Measurements from ENCODE around the gene SCAMP2. TPM values are rescaled to one million over a fixed set of nuclear protein-coding genes. Genes with fewer than 3 reads are reported as not detected.

Gene SCAMP2
- total RNA-seq, 1 experiment from 2014 or later, result 94.4 TPM

DNA sequence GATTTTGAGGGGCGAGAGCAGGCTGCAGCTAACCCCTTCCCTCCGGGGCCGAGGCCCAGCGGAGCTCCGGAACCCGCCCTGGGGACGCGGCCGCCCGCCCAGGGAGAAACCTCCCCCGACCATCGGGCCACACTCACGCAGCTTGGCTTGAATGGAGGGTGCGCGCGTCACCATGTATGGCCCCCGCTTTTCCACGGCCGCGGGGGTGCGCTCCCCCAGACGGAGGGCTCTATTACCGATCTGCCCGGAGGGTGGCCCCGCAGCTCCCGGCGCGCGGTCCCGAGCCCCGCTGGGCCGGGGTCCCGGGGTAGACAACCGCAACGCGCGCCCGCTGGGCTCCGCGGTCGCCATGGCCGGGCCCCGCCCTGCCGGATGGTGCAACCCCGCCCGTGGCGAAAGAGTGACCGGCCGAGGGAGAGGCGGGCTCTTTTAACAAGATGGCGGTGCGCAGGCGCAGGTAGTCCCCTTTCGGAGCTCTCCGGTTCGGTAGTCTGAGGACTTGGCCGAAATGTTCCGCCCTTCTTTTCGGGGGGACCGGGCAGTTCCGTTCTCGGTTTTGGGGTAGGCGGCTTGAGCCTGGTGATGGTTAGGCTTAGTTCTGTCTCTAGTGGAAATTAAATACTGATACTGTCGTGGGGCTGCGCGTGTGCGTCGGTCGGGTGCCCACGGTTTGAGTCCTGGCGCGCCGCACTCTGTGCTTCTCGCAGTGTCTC is 33.4 kb upstream of the SCAMP2 start, which contains the start of gene FAM219B:
Gene FAM219B (minus strand): TSS at position 402 of the 713 bp plus-strand sequence. CDS start 51 bp downstream, at position 351.
- no TSS peak for BruUV-seq (replicated peaks)
- peak; percentile 87 for DNase-seq (ENCODE audit: low spot score)
- POLR2A ChIA-PET (ENCODE audit: low non-redundant PET), result no interaction called here

DNA sequence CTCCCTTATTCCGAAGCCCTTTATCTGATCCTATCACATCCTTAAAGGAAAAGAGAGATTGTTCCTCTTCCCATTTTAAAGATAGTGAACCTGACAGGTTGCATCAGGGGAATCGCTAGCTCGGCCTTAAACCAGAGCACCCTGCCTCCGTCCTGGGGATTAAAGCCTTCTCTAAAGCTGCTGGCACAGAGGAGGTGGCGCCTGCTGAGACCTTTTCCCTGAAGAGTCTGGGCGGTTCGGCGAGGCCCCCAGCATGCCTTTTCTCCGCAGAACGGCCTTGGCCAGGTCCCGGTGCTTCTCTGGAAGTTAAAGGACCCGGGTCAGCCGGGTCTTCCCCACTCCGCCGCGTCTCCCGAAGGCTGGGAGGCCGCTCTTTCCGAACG is 32.9 kb upstream of the SCAMP2 start:
- H3K27ac ChIP-seq (ENCODE audit: low read depth, low read length, poor library complexity, severe bottlenecking), result peak overlapping the region; percentile 96
- H3K9me3 ChIP-seq (ENCODE audit: low read depth, low read length, poor library complexity, severe bottlenecking), result no peaks in the 10 kb centered on the region
- peaks cover 35% of the 10 kb centered on the region for H3K36me3 ChIP-seq (ENCODE audit: insufficient read depth, low read length, poor library complexity, severe bottlenecking)
- intact Hi-C loops (cut with micrococcal nuclease; ENCODE audit: unreplicated experiment), result loop anchor here (10.0 kb wide), 1 partner anchor 299 kb away; the partner anchor contains the start of gene C15orf39
- peak; percentile 57 for DNase-seq (ENCODE audit: low spot score)
- H3K27me3 ChIP-seq (replicated peaks; ENCODE audit: insufficient read depth, low read depth, low read length, poor library complexity), result no peaks in the 10 kb centered on the region
- H3K4me3 ChIP-seq (ENCODE audit: low read depth, low read length, poor library complexity, severe bottlenecking), result peak overlapping the region; percentile 85
- CTCF ChIA-PET, result interaction anchor here (1.3 kb wide), 1 partner anchor 44 kb away, joined by 3 read pairs; no protein-coding TSS in a partner anchor
- BruUV-seq (replicated peaks), result no TSS peak
- POLR2A ChIA-PET (ENCODE audit: low non-redundant PET), result no interaction called here
- peaks cover 4% of the 10 kb centered on the region for H3K4me1 ChIP-seq (ENCODE audit: insufficient read depth, low read length, poor library complexity, severe bottlenecking)
- no peak for TF ChIP-seq EZH2 (IDR thresholded peaks at IDR 0.05; ENCODE audit: borderline replicate concordance, low read depth, low read length, poor library complexity, severe bottlenecking)
- TF ChIP-seq CTCF (conservative IDR thresholded peaks at IDR 0.05; ENCODE audit: low read depth, low read length), result no peak

More for the DNA sequence above, 33.4 kb upstream of the SCAMP2 start, which contains the start of gene FAM219B:
- H3K4me3 ChIP-seq (ENCODE audit: low read depth, low read length, poor library complexity, severe bottlenecking), result peak within 1 kb of the TSS; percentile 85
- peaks cover 33% of the 10 kb centered on the region for H3K36me3 ChIP-seq (ENCODE audit: insufficient read depth, low read length, poor library complexity, severe bottlenecking)
- CTCF ChIA-PET, result interaction anchor here (0.6 to 1.3 kb wide), 2 partner anchors 44 to 67 kb away, joined by 3 to 4 read pairs; no protein-coding TSS in a partner anchor
- H3K9me3 ChIP-seq (ENCODE audit: low read depth, low read length, poor library complexity, severe bottlenecking), result no peaks in the 10 kb centered on the region
- intact Hi-C loops (cut with micrococcal nuclease; ENCODE audit: unreplicated experiment), result loop anchor here (10.0 kb wide), 1 partner anchor 298 kb away; the partner anchor contains the start of gene C15orf39
- H3K27me3 ChIP-seq (replicated peaks; ENCODE audit: insufficient read depth, low read depth, low read length, poor library complexity), result no peaks in the 10 kb centered on the region
- H3K4me1 ChIP-seq (ENCODE audit: insufficient read depth, low read length, poor library complexity, severe bottlenecking), result no peaks in the 10 kb centered on the region
- no peak for TF ChIP-seq EZH2 (IDR thresholded peaks at IDR 0.05; ENCODE audit: borderline replicate concordance, low read depth, low read length, poor library complexity, severe bottlenecking)
- no peak for TF ChIP-seq CTCF (conservative IDR thresholded peaks at IDR 0.05; ENCODE audit: low read depth, low read length)
- H3K27ac ChIP-seq (ENCODE audit: low read depth, low read length, poor library complexity, severe bottlenecking), result peak within 1 kb of the TSS; percentile 96

DNA sequence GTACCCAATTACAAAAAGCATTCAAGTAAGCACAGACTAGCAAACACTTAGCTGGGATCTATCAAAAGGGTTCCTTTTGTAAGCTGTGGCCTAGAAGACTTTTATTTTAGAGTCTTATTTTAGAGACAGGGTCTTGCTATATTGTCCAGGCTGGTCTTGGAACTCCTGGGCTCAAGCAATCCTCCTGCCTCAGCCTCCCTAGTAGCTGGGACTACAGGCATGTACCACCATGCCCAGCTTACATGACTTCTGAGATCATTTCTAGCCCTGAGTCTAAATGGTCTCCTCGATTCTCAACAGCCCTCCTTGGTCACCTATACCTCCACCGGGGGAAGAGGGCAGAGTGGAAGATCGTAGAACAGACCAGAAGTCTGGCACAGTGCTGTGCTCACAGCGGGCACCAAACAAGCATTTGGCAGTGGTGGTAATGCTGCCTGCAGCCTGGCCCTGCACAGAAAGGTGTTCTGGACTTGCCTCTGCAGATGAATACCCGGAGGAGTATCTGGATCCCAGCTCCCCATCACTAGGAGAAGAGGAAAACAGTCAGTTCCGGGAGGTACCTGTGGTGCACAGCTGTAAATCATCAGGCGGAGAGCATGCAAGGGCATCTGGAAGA is 31.1 kb upstream of the SCAMP2 start:
- Histone ChIP-seq H3K4me1 (ENCODE audit: insufficient read depth, low read length, poor library complexity, severe bottlenecking) (peaks cover 4% of the 10 kb centered on the region), H3K4me3 (ENCODE audit: low read depth, low read length, poor library complexity, severe bottlenecking) (no peak overlapping the region), H3K9me3 (ENCODE audit: low read depth, low read length, poor library complexity, severe bottlenecking) (no peaks in the 10 kb centered on the region), H3K27ac (ENCODE audit: low read depth, low read length, poor library complexity, severe bottlenecking) (no peak overlapping the region), H3K27me3 (replicated peaks; ENCODE audit: insufficient read depth, low read depth, low read length, poor library complexity) (no peaks in the 10 kb centered on the region), H3K36me3 (ENCODE audit: insufficient read depth, low read length, poor library complexity, severe bottlenecking) (peaks cover 52% of the 10 kb centered on the region)
- DNase-seq (ENCODE audit: low spot score), result no peak
- TF ChIP-seq EZH2 (IDR thresholded peaks at IDR 0.05; ENCODE audit: borderline replicate concordance, low read depth, low read length, poor library complexity, severe bottlenecking) (no peak), CTCF (conservative IDR thresholded peaks at IDR 0.05; ENCODE audit: low read depth, low read length) (no peak)
- ChIA-PET CTCF (no interaction called here), POLR2A (ENCODE audit: low non-redundant PET) (interaction anchor here (0.6 kb wide), 1 partner anchor 93 kb away, joined by 4 read pairs; no protein-coding TSS in a partner anchor)
- no TSS peak for BruUV-seq (replicated peaks)
- intact Hi-C loops (cut with micrococcal nuclease; ENCODE audit: unreplicated experiment), result loop anchor here (5.0 to 10.0 kb wide), 2 partner anchors 62 to 301 kb away; partner anchors contain the start of genes C15orf39 and ULK3
